PC-3 (cell line): ENCODE data around the gene LILRB4.
"Not testable (repeated sequence)": the region's sequence is repeated elsewhere in the genome, so short reads cannot be mapped to it uniquely, and the experiment has no call there.

Experiments
- CTCF ChIP-seq: fragments of 300-600 bp; sonication (generic); conservative IDR thresholded peaks from 2 replicates; pipeline ENCODE4 v1.5.1; 2017; ENCODE audit warnings: antibody characterized with exemption, low read depth, mild to moderate bottlenecking, low read length
- EZH2 ChIP-seq: fragments of 300-600 bp; sonication (generic); IDR thresholded peaks from one replicate; pipeline ENCODE4 v1.6.1; 2017; ENCODE audit warnings: antibody characterized with exemption, mild to moderate bottlenecking, low read length; ENCODE audit not compliant: unreplicated experiment
- EZH2phosphoT487 ChIP-seq: fragments of 300-600 bp; sonication (generic); IDR thresholded peaks from 2 replicates; pipeline ENCODE4 v1.6.1; 2018; ENCODE audit warnings: mild to moderate bottlenecking, antibody characterized with exemption, low read length, borderline replicate concordance

GRCh38 chr19:54681596-54681995 is 18.8 kb downstream of the LILRB4 start:
- TF ChIP-seq CTCF, EZH2, EZH2phosphoT487: not testable (repeated sequence)
